MM.1S (cell line): Measurements from ENCODE around the gene PPP4R3B.
A peak's percentile ranks its signal among the peaks of the same experiment; 100 is the strongest.

Source experiments
- DNase-seq: peaks from one replicate; pipeline ENCODE4 v3.0.0-alpha.2; 2015
- H2AFZ ChIP-seq: fragments of 300-600 bp; sonication (generic); 2 replicates; pipeline ENCODE4 v1.6.0; 2016; ENCODE audit warnings: antibody characterized with exemption, low read length
- H3F3A ChIP-seq: fragments of 300-600 bp; sonication (generic); 2 replicates; pipeline ENCODE4 v1.6.1; 2016; ENCODE audit warnings: mild to moderate bottlenecking, antibody characterized with exemption, low read length, moderate library complexity, mixed read lengths; ENCODE audit not compliant: insufficient read depth
- H3K27ac ChIP-seq: fragments of 300-600 bp; sonication (generic); 2 replicates; pipeline ENCODE4 v1.5.1; 2016; ENCODE audit warnings: mild to moderate bottlenecking, low read length
- H3K27me3 ChIP-seq: fragments of 300-600 bp; sonication (generic); replicated peaks from 2 replicates; pipeline ENCODE4 v1.6.0; 2016; ENCODE audit warnings: low read length; ENCODE audit not compliant: insufficient read depth
- H3K36me3 ChIP-seq: fragments of 300-600 bp; sonication (generic); replicated peaks from 2 replicates; pipeline ENCODE4 v1.6.1; 2016; ENCODE audit warnings: mild to moderate bottlenecking, low read length, mixed read lengths; ENCODE audit not compliant: insufficient read depth
- H3K4me1 ChIP-seq: fragments of 300-600 bp; sonication (generic); 2 replicates; pipeline ENCODE4 v1.6.1; 2016; ENCODE audit warnings: low read length, mixed read lengths
- H3K4me2 ChIP-seq: fragments of 300-600 bp; sonication (generic); 2 replicates; pipeline ENCODE4 v1.6.0; 2016; ENCODE audit warnings: low read depth, low read length
- H3K4me3 ChIP-seq: fragments of 300-600 bp; sonication (generic); 2 replicates; pipeline ENCODE4 v1.5.1; 2016; ENCODE audit warnings: low read length, mixed read lengths
- H3K79me2 ChIP-seq: fragments of 300-600 bp; sonication (generic); 2 replicates; pipeline ENCODE4 v1.6.1; 2016; ENCODE audit warnings: mixed run types, low read length, mixed read lengths
- H3K9ac ChIP-seq: fragments of 300-600 bp; sonication (generic); 2 replicates; pipeline ENCODE4 v1.6.1; 2016; ENCODE audit warnings: low read length, mixed read lengths
- H3K9me2 ChIP-seq: fragments of 300-600 bp; sonication (generic); replicated peaks from 2 replicates; pipeline ENCODE4 v1.6.1; 2016; ENCODE audit warnings: mild to moderate bottlenecking, low read length, mixed read lengths; ENCODE audit not compliant: insufficient read depth
- H3K9me3 ChIP-seq: fragments of 300-600 bp; sonication (generic); replicated peaks from 2 replicates; pipeline ENCODE4 v1.6.1; 2016; ENCODE audit warnings: mild to moderate bottlenecking, low read length, mixed read lengths; ENCODE audit not compliant: insufficient read depth
- H4K20me1 ChIP-seq: fragments of 300-600 bp; sonication (generic); 2 replicates; pipeline ENCODE4 v1.6.1; 2016; ENCODE audit warnings: mild to moderate bottlenecking, low read length, moderate library complexity, mixed read lengths; ENCODE audit not compliant: insufficient read depth
- CTCF ChIP-seq: fragments of 300-600 bp; sonication (generic); IDR thresholded peaks from 2 replicates; pipeline ENCODE4 v1.5.1; 2016; ENCODE audit warnings: antibody characterized with exemption, low read length, mixed read lengths
- EZH2 ChIP-seq: fragments of 300-600 bp; sonication (generic); optimal IDR thresholded peaks from 2 replicates; pipeline ENCODE3; 2017; ENCODE audit warnings: low read depth, mild to moderate bottlenecking, antibody characterized with exemption, low read length, mixed read lengths
- EZH2phosphoT487 ChIP-seq: fragments of 300-600 bp; sonication (generic); IDR thresholded peaks from 2 replicates; pipeline ENCODE4 v1.6.1; 2018; ENCODE audit warnings: antibody characterized with exemption, low read length

The PPP4R3B gene

DNA sequence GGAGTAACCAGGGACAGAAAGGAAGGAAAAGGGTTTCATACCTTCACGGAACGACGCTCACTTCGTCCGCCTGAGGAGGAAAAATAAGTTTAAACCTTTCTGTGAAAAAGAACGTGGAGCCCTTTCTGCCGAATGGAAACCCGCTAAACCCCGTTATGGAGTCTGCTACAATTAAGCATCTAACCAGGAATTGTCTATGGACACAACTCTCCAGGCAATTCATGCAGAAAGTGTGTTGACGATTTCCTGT lies 528 bp upstream of the PPP4R3B start:
- Histone ChIP-seq H3K4me3 (peak overlapping the region; percentile 81), H4K20me1 (peaks cover 5% of the 10 kb centered on the region; the same call in 1 of the 2 replicates), H3K9ac (peak overlapping the region; percentile 88), H3K79me2 (peaks cover 97% of the 10 kb centered on the region), H3K27me3 (no peaks in the 10 kb centered on the region), H3K4me2 (peak overlapping the region; percentile 70; the same call in 1 of the 2 replicates), H3K9me3 (no peaks in the 10 kb centered on the region), H2AFZ (peak overlapping the region; percentile 71), H3K36me3 (no peaks in the 10 kb centered on the region; the same call in 1 of the 2 replicates), H3K9me2 (no peaks in the 10 kb centered on the region), H3K4me1 (peaks cover 4% of the 10 kb centered on the region; the same call in 1 of the 2 replicates), H3F3A (peaks cover 9% of the 10 kb centered on the region; the same call in 1 of the 2 replicates), H3K27ac (peak overlapping the region; percentile 98)
- TF ChIP-seq EZH2 (no peak), EZH2phosphoT487 (no peak), CTCF (no peak)
- DNase-seq = peak; percentile 25

- no peaks in the 10 kb centered on the region; the same call in 1 of the 2 replicates for H3K36me3 ChIP-seq
- H3K27me3 ChIP-seq = no peaks in the 10 kb centered on the region
- peak overlapping the region; percentile 98 for H3K27ac ChIP-seq
- H4K20me1 ChIP-seq = no peaks in the 10 kb centered on the region; the same call in 1 of the 2 replicates
- H3K4me3 ChIP-seq = peak overlapping the region; percentile 100
- peak; percentile 82 for DNase-seq
- no peak for TF ChIP-seq CTCF
- TF ChIP-seq EZH2 = no peak
- no peak for TF ChIP-seq EZH2phosphoT487
- H3K9me3 ChIP-seq = no peaks in the 10 kb centered on the region
- peak overlapping the region; percentile 100 for H3K9ac ChIP-seq
- peaks cover 94% of the 10 kb centered on the region for H3K79me2 ChIP-seq
- H3K4me1 ChIP-seq = peaks cover 4% of the 10 kb centered on the region; the same call in 1 of the 2 replicates
- H3K4me2 ChIP-seq = peak overlapping the region; percentile 56
- peaks cover 9% of the 10 kb centered on the region; the same call in 1 of the 2 replicates for H3F3A ChIP-seq
- peak overlapping the region; percentile 79 for H2AFZ ChIP-seq
- no peaks in the 10 kb centered on the region for H3K9me2 ChIP-seq
These were observed 759 bp downstream of the PPP4R3B start for GRCh38 chr2:55616551-55617174.

DNA sequence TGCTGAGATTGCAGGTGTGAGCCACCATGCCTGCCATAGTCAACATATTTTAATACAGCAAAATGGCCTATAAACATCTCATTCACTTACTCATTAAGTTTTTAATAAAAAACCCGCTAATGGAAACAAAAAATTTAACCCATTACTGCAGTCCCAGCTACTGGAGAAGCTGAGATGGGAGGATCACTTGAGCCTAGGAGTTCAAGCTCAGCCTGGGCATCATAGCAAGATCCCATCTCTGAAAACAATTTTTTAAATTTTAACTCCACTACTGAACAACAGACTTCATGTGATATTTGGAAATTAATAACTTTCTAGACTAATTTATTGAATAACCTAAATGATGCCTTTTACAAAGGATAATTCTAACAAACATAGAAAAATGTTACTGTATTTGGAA lies 5.4 kb downstream of the PPP4R3B start:
- H3K9me3 ChIP-seq = no peaks in the 10 kb centered on the region
- H3K9ac ChIP-seq = no peak overlapping the region
- no peak overlapping the region for H3K4me2 ChIP-seq
- no peak for TF ChIP-seq EZH2
- no peaks in the 10 kb centered on the region; the same call in 1 of the 2 replicates for H4K20me1 ChIP-seq
- H3K9me2 ChIP-seq = no peaks in the 10 kb centered on the region
- H3K27ac ChIP-seq = no peak overlapping the region
- H2AFZ ChIP-seq = no peak overlapping the region
- H3K36me3 ChIP-seq = no peaks in the 10 kb centered on the region; the same call in 1 of the 2 replicates
- peaks cover under 1% of the 10 kb centered on the region; the same call in 1 of the 2 replicates for H3F3A ChIP-seq
- H3K27me3 ChIP-seq = no peaks in the 10 kb centered on the region
- H3K4me3 ChIP-seq = no peak overlapping the region
- H3K4me1 ChIP-seq = no peaks in the 10 kb centered on the region
- DNase-seq = no peak
- H3K79me2 ChIP-seq = peaks cover 95% of the 10 kb centered on the region
